Dedifferentiated amniotic fluid mesenchymal stem cell (primary cell): ENCODE results near the gene LRRC1.
A peak's percentile ranks its signal among the peaks of the same experiment; 100 is the strongest.
"Not testable (repeated sequence)": the region's sequence is repeated elsewhere in the genome, so short reads cannot be mapped to it uniquely, and the experiment has no call there.

Experiments used
- DNase-seq: peaks from one replicate; pipeline ENCODE4 v3.0.0-alpha.2; 2016; ENCODE audit errors: extremely low spot score

LRRC1 gene

GRCh38 chr6:53792973-53793317, 1.9 kb upstream of the LRRC1 start:
- DNase-seq, result no peak

DNA sequence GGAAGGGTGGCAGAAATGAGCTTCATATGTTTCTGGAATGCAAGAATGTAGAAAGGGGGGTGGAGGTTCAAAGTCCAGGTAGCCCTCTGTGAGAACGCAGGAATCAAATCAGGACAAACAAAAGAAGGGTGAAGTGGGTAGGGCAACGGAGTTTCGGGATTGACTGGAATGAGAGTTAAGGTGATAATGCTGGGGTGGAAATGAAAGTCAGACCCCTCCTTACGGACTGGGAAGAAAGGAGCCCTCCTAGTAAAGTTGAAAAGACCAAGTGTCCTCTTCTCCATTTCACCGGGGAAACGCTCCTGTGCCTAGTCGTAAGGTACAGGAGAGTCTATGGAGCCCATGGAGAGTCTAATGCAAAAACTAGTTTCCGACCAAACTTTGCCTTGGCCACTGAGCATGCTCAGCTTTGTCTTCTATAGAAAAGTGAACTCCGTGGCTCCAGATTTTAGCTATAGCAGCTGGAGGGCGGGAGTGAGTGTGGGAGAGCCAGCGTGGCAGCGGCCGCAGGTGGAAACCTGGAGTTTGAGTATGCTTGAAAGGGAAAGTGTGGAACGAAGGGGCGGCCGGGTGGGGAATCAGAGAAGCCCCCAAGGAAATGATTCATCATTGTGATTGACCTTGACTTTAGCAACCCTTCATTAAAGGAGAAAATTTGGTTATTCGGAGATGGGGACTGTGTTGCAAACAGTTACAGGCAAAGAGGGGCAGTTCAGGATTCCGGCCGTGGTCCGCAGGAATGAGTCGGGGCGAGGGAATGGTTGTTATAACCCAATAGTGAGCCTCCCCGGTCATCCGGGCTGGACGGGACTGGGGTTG, 1.3 kb upstream of the LRRC1 start:
- peak; percentile 44 for DNase-seq

DNA sequence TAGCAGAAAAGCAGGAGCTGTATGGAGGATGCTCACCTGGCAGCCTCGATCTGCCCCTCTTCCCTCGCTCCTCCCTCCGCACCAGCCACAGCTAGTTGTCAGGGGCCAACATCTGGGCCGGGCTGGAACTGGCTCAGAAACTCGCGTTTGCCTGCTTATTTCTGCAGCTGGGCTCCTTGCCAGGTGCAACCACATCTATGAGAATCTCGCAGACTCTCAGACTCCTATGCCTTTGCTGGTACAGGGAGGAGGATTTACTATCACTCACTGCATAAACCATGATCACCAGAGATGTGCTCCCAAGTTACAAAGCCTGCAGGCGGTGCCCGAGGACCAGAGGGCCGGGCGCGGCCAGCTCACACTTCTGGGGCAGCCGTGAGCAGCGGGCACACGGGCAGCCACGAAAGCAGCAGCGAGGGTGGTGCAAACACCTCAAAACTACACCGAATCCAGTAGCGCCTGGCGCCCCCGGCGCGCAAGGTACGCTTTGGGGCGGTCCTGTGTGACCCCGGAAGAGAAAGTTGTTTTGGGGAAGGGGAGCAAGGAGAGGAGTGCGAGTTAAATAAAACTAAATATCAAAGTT, 577 bp upstream of the LRRC1 start:
- DNase-seq, result peak; percentile 80

- no peak for DNase-seq
These were observed 516 bp downstream of the LRRC1 start for GRCh38 chr6:53795340-53795701.

- no peak for DNase-seq
These were observed 1.1 kb downstream of the LRRC1 start for GRCh38 chr6:53795702-53796450.

DNA sequence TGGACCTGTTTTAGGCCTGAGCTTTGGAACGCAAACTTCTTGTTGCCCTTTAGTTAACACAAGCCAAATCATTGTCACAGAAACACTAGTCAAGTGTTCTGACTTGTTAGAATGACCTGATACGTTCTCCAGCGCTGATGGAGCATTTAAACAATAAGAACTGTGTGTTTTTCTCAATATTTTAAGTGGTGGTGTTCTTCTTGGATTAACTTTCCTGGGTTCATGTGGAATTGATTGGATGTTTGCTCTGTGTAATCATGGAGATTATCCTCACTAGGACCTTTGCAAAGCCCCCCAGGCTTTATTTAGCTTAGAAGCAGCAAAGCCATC, 1.6 kb downstream of the LRRC1 start:
- no peak for DNase-seq

- DNase-seq, result peak; percentile 52
These were observed 2.0 kb downstream of the LRRC1 start for GRCh38 chr6:53796791-53797190.

- DNase-seq, result no peak
These were observed 2.5 kb downstream of the LRRC1 start for GRCh38 chr6:53797304-53797703.

GRCh38 chr6:53799340-53799739, 4.5 kb downstream of the LRRC1 start:
- no peak for DNase-seq

- DNase-seq, result peak; percentile 36
These were observed 6.2 kb downstream of the LRRC1 start for GRCh38 chr6:53801022-53801421.

DNA sequence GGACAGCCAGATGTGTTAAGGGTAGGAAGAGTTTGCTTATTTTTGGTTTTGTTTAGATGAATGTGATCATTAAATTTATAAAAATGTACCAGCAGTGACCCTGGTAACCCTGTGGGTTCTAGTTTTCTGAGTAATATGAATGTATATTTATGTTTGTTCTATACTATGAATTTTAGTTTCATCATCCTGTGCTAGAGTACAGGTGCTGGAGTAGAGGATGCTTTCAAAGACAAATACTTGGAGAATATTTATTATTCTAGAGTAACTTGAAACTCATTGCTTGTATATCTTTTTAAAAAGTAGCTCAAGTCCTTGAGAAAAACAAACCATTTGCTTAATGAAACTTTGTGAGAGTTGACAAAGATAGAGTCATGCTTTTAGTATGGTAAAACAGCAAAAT, 7.8 kb downstream of the LRRC1 start:
- no peak for DNase-seq

GRCh38 chr6:53803081-53803860, 8.5 kb downstream of the LRRC1 start:
- peak; percentile 27 for DNase-seq

DNA sequence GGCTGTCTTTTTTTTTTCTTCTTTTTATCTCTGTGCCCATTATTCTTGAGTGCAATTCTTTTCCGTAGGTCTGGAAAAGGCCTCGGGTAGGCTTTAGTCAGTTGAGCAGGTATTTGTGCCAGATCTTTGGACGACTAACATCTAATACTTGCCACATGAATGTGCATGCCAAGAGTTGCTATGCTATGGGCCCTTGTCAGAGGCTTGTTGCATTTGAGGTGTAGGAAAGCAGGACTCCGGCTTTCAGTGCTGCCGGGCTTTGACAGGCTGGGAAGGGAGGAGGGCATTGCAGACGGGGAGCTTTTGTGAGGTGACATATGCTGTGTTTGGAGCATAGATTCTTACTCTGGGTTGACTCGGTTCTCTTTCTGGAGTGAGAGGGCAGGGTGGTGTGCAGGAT, 10.2 kb downstream of the LRRC1 start:
- no peak for DNase-seq

DNA sequence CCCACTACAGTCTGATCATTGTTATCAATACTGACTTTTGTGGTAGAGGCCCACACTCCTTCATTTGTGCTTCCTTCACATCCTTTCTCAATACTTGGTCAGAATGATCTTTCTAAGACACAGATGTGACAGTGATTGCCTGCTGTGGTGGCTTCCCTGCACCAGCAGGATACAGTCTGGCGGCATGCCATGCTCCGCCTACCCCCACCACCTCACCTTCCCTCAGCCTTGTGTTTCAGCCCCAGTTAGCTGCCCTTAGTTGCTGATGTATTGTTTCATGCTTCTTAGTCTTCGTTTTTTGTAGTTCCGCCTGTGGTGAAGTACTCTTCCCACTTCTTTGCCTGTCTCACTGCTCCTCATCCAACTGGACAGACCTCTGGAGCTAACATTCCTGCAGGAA, 10.9 kb downstream of the LRRC1 start:
- DNase-seq, result no peak

DNA sequence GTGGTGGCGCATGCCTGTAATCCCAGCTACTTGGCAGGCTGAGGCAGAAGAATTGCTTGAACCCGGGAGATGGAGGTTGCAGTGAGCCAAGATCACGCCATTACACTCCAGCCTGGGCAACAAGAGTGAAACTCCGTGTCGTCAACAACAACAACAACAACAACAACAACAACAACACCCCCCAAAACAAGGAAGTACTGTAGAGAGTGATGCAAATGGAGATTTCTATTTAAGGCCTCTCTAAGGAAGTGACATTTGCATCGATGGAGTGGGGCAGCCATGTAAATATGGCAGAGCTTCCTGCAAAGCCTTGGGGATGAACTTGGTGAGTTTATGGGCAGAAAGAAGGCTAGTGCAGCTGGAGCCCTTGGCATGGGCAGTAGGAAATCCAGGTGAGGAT, 12.8 kb downstream of the LRRC1 start:
- not testable (repeated sequence) for DNase-seq

DNA sequence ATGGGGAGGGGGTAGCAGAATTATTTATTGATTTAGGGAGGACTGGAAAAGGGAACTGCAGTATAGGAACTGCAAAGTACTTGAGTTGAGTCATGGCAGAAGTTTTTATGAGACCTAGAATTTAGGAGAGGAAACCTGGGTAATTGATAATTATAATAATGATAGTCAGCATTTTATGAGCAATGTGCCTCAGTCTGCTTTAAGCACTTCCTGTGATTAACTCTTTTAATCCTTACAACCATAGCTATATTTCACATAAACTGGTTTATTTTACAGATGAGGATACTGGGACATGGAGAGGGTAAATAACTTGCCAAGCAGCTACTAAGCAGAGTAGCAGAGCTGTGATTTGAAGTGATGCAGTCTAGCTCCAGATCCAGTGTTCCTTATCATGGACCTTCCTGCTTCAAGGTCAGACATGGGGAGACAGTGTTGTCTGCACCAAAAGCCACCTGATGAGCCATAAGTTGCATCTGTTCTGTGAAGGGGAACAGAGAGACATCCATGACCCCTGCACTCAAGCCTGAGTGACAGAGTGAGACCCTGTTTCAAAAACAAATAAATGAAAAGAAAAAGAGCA, 13.6 kb downstream of the LRRC1 start:
- DNase-seq, result no peak

- DNase-seq, result no peak
These were observed 14.9 kb downstream of the LRRC1 start for GRCh38 chr6:53809691-53810090.

- no peak for DNase-seq
These were observed 16.3 kb downstream of the LRRC1 start for GRCh38 chr6:53811082-53811481.

GRCh38 chr6:53811746-53812145, 16.9 kb downstream of the LRRC1 start:
- no peak for DNase-seq

- no peak for DNase-seq
These were observed 18.3 kb downstream of the LRRC1 start for GRCh38 chr6:53813096-53813495.

DNA sequence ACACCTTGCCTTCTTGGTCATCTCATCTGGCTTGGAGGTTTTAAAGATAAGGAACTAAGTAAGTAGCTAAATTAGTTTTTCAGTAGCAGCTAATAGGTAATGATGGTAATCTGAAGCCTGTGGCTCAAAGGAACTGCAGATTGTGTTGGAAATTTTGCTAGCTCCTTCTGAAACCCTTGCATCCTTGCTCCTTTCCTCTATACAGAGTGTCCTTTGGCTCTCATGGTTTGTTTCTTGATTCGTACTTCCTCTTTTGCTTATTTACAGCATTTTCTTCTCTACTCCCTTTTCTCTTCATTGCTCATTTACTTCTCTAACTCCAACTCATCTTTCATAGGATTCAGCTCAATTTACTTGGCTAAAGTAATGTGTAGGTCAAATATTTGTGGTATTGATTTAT, 19.0 kb downstream of the LRRC1 start:
- DNase-seq, result no peak

DNA sequence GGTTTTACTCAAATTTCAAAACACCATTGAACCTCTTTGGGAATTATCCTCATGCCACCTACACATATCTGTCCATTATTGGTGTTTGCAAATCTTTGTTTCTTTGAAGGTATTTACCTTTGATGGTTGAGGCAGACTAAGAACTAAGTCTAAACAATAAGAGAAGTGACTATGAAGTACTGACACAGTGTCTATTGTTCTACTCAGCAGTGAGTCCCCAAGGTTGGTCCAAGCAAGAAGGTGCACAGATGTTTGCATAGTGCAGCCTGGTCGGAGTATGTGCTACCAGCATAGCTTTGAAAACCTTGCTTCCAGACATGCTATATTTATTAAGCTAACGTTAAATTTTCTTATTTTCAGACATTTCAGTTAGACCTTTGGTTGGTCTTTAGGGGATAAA, 19.5 kb downstream of the LRRC1 start:
- DNase-seq, result no peak
